ENCODE results near the gene CMTM8.

CMTM8 gene

GRCh38 chr3:32307591-32307990, 69.1 kb downstream of the CMTM8 start:
- DNase-seq (ENCODE audit: low read depth): no peak

GRCh38 chr3:32308378-32308777, 69.9 kb downstream of the CMTM8 start:
- no peak for DNase-seq (ENCODE audit: low read depth)

GRCh38 chr3:32309654-32310242, 71.3 kb downstream of the CMTM8 start:
- no peak for DNase-seq (ENCODE audit: low read depth)

- DNase-seq (ENCODE audit: low read depth): no peak
Measured at GRCh38 chr3:32310336-32310735, 71.9 kb downstream of the CMTM8 start.

- DNase-seq (ENCODE audit: low read depth): no peak
Measured at GRCh38 chr3:32310918-32311839, 72.7 kb downstream of the CMTM8 start.

- no peak for DNase-seq (ENCODE audit: low read depth)
Measured at GRCh38 chr3:32312251-32312650, 73.8 kb downstream of the CMTM8 start.

- DNase-seq (ENCODE audit: low read depth): no peak
Measured at GRCh38 chr3:32313169-32313568, 74.7 kb downstream of the CMTM8 start.

- DNase-seq (ENCODE audit: low read depth): no peak
Measured at GRCh38 chr3:32313723-32314473, 75.4 kb downstream of the CMTM8 start.

GRCh38 chr3:32315441-32315840, 77.0 kb downstream of the CMTM8 start:
- DNase-seq (ENCODE audit: low read depth): no peak

GRCh38 chr3:32316319-32316718, 77.8 kb downstream of the CMTM8 start:
- DNase-seq (ENCODE audit: low read depth): no peak

GRCh38 chr3:32316976-32317375, 78.5 kb downstream of the CMTM8 start:
- DNase-seq (ENCODE audit: low read depth): no peak

GRCh38 chr3:32319607-32320006, 81.1 kb downstream of the CMTM8 start:
- no peak for DNase-seq (ENCODE audit: low read depth)

GRCh38 chr3:32320080-32320479, 81.6 kb downstream of the CMTM8 start:
- no peak for DNase-seq (ENCODE audit: low read depth)

GRCh38 chr3:32321095-32321790, 82.8 kb downstream of the CMTM8 start:
- no peak for DNase-seq (ENCODE audit: low read depth)

GRCh38 chr3:32322311-32322710, 83.8 kb downstream of the CMTM8 start:
- DNase-seq (ENCODE audit: low read depth): no peak

- no peak for DNase-seq (ENCODE audit: low read depth)
Measured at GRCh38 chr3:32323604-32324003, 85.1 kb downstream of the CMTM8 start.

GRCh38 chr3:32325201-32325600, 86.7 kb downstream of the CMTM8 start:
- no peak for DNase-seq (ENCODE audit: low read depth)

GRCh38 chr3:32325927-32326326, 87.4 kb downstream of the CMTM8 start:
- no peak for DNase-seq (ENCODE audit: low read depth)

GRCh38 chr3:32326795-32327194, 88.3 kb downstream of the CMTM8 start:
- no peak for DNase-seq (ENCODE audit: low read depth)

- no peak for DNase-seq (ENCODE audit: low read depth)
Measured at GRCh38 chr3:32334675-32335074, 96.2 kb downstream of the CMTM8 start.

- no peak for DNase-seq (ENCODE audit: low read depth)
Measured at GRCh38 chr3:32335365-32336112, 97.1 kb downstream of the CMTM8 start.

- DNase-seq (ENCODE audit: low read depth): no peak
Measured at GRCh38 chr3:32336113-32336498, 97.6 kb downstream of the CMTM8 start.

All from GM04503 (cell line).